Activated T-helper 1 cell treated with Interleukin-2 at 50 U/mL for 16 hours (primary cell): ENCODE results near the gene CHN1.

Source experiments
- DNase-seq: peaks from one replicate; pipeline ENCODE4 v3.0.0-alpha.2; 2020; ENCODE audit warnings: low read depth

The CHN1 gene

DNA sequence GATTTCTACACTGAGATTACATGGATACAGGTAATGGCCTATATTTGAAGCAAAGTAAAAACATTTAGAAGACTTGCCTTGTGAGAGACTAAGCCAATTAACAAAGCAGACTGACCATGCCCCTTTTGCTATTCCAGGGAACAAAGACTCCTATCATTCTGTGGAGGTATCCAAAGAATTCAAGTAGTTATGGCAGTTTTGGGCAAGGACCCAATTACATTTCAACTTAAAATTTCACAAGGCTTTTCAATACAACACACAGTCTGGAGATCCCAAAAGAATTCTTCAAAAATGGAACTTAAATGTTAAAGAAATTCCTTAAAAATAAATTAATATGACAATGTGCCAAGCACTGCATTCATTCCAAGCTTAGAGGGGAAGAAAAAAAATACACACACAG, 131.7 kb downstream of the CHN1 start:
- no peak for DNase-seq

GRCh38 chr2:174870787-174871186, 134.4 kb downstream of the CHN1 start:
- no peak for DNase-seq

DNA sequence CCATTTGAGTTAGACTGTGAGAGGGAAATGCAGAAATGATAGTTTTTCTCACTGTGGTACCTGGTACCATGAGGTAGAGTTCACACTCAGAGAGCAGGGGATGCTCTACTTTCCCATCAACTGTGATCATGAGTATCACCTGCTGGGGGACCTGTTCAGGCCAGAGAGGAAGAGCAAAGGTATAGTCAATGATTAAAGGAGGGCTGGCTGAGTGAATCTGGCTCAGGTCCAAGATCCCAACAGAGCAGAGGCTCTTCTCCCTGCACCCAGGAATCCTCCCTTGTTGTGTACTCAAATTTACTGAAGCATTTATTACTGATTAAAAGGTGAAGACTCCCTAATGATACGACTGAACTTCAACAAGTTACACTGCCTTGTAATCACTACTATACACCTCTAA, 136.3 kb downstream of the CHN1 start:
- no peak for DNase-seq

DNA sequence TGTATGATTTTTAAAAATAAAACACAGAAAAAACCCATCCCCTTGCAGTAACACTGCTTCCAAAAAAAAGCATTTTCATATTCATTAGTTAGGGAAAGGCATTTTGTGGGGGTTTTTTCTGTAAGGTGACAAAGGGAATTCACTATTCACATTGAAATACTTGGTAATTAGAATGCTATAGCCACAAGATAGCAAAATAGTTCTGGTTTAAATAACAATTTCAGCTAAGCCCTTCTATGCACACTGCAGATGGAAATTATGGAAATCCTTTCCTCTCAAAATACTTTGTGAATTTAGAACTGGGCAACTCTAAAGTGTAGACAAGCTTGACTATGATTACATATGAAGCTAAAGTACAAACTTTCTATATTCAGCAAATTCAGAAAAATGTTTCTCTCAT, 138.8 kb downstream of the CHN1 start:
- no peak for DNase-seq

- no peak for DNase-seq
Measured at GRCh38 chr2:174863183-174863582, 142.0 kb downstream of the CHN1 start.

- no peak for DNase-seq
Measured at GRCh38 chr2:174859563-174860169, 145.5 kb downstream of the CHN1 start.

- no peak for DNase-seq
Measured at GRCh38 chr2:174858745-174859144, 146.4 kb downstream of the CHN1 start.

DNA sequence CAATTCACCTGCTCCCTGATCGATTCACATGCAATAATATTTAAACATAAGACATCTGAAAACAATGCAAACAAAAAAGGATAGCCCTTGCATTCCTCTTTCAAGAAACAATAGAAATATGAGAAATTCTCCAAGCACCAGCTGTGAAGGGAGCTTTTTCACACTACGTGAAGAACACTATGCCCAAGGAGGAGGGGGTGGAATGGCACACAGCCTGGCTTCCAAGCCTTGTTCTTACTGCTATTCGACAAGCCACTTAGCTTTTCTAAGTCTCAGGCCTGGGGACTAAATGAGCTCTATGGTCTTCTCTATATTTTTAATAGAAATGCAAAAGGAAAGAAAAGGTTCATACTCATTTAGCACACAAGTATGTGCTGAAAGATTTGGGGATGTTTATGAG, 148.7 kb downstream of the CHN1 start:
- no peak for DNase-seq

DNA sequence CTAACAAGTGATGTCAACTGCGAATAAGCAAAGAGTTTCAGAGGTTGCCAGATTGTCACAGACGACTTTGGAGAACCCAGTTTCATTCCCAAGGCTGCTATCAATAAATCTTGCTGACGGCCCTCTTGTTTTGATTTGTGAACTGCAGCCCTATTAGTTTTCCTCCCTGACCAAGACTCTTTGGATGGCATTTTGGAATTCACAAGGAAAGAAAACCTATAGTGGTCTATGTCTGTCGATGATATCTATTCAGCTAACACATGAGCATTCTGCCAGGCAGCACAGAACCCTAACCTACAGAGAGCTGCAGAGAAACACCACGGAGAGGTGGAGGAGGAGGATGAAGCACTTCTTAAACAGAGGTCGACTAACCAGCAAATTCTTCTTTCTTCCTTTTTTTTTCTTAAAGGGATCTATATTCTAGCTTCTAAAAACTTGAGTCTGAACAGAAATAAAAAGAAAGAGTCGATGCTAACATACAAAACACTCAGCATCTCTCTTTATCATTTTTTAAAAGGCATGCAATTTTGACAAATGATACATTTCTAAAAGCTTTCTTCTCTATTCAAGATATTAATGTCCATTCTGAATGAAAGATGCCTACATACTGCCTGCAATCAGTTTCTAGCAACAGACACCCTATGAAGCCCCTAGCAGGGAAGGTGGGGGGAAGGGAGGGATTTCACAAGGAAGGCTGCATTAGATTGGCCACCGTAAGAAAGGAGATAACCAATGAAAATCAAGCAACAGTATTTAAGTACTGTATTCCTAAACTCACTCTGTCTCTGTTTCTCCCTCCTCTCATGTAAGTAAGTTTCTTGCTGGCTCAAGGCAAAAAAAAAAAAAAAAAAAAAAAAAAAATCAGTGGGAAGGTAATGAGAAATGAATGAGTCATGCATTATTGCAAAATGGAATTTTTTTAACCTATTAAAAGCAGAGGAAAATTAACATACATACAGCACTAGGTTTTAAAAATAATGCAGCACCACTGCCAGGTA, 157.9 kb downstream of the CHN1 start:
- DNase-seq = no peak

- DNase-seq = no peak
Measured at GRCh38 chr2:174846218-174846617, 159.0 kb downstream of the CHN1 start.

GRCh38 chr2:174844295-174844708, 160.9 kb downstream of the CHN1 start:
- no peak for DNase-seq

GRCh38 chr2:174842496-174842895, 162.7 kb downstream of the CHN1 start:
- no peak for DNase-seq

DNA sequence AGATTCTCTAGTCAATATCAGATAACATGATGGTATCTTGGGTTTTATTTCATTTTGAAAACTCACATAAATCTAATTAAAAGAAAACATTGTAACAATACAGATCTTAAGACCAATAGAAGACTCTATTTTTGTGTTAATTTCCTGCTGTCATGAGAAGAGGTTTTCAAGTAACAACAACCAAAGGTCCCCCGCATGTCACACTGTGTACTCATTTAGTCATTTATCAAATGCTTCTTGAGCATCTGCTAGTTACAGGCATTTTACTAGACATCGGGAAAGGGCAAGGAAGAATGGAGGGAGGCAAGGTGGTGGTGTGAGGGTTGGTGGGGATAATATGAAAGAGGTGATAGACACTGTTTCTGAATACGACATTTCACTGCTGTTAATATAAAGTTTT, 163.2 kb downstream of the CHN1 start:
- DNase-seq = no peak

GRCh38 chr2:174841350-174841749, 163.8 kb downstream of the CHN1 start:
- no peak for DNase-seq

DNA sequence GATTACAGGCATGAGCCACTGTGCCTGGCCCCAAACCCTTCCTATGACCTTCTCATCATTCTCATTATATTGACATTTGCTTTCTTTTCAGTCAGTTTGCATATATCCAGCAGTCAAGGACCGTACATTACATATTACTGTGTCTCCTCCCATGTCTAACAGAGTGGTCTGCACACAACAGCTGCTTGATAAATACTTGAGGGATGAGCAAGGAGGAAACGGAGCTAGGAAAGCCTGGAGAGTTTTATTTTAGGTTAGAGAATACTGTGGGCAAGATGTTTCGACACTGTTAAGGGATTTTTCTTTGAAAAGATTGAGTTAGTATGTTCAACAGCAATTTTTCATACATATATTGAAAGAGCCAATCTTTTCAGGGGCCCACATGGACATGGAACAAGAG, 164.7 kb downstream of the CHN1 start:
- no peak for DNase-seq

DNA sequence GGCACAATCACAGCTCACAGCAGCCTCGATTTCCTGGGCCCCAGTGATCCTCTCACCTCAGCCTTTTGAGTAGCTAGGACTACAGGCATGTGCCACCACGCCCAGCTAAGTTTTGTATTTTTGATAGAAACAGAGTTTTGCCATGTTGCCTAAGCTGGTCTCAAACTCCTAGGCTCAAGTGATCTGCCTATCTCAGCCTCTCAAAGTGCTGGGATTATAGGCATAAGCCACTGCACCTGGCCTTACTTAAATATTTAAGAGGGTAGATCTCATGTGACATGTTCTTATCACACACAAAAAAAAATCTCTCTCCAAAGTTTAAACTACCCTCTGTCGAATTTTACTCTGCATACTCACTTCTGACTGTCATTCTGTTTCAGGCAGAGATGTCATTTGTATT, 165.5 kb downstream of the CHN1 start:
- DNase-seq = no peak

DNA sequence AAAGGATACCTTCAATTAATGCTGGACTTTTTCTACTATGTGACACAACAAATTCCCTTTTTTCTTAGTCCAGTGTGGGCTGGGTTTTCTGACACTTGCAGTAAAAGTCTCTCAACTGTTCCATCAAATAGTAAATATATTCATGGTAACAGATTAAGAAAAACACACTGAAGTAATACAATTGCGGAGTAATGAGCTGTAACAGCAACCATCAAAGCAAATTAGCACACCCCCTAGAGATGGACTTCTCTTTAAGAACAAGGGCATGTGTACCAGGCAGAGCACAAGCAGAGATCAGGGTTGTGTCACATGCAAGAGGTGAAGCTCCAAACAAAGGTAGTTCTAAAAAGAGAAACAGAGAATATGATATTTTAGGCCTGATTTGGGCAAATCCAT, 168.2 kb downstream of the CHN1 start:
- no peak for DNase-seq

GRCh38 chr2:174836377-174836994, 168.7 kb downstream of the CHN1 start:
- no peak for DNase-seq

DNA sequence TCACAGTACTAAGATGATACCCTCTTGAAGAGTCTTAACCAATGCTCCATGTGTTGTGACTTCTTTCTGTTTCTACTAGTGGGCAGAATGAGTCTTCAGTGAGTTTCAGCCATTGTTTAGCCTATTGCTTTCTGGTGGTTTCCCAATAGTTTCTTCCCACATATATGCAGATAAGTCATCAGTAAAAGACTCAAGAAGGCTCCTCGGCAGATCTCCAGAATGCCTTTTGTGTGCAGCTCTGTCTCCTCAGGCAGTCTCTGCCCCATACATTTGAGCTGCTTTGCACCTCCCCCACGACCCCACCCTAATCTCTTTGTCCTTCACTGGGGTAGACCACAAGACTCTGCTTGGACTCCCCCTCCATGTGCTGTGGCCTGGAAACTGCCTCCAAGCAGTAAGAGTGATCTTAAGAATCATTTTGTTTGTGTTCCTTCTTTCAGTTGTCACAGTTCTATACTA, 169.4 kb downstream of the CHN1 start:
- DNase-seq = no peak

DNA sequence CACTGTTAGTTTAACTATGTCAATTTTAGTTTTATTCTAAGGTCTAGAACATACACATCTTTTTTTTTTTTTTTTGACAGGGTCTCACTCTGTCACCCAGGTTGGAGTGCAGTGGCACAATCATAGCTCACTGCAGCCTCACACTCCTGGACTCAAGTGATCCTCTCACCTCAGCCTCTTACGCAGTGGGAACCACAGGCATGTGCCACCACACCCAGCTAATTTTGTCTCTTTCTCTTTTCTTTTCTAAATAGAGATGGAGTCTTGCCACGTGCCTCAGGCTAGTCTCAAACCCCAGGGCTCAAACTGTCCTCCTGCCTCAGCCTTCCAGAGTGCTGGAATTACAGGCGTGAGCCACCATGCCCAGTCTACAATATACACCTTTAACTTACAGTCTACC, 171.4 kb downstream of the CHN1 start:
- no peak for DNase-seq

GRCh38 chr2:174830561-174830960, 174.6 kb downstream of the CHN1 start:
- no peak for DNase-seq

DNA sequence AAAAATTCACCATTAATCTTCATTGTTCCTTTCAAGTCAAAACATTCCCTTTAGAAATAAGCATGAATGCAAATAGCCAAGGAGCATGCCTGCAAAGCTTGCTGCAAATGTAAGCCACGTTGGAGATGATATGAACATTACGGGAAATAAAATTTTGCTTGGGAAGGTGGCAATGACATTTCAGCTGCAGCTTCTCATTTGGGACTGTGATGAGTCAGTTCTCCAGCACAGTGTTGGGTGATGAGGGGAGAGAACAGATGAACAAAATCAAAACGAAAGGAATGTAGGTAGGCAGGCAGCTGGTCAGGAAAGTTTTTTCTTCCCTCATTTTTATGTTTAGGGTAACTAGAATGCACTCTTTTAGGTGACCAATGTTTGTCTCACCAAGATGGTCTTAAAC, 175.6 kb downstream of the CHN1 start:
- DNase-seq = no peak
